Adrenal gland (tissue), 12 donors: ENCODE results near the gene WDFY4. TPM values are rescaled to one million over a fixed set of nuclear protein-coding genes. Genes with fewer than 3 reads are reported as not detected.

Experiments used
- DNase-seq, 7 donors: peaks; one replicate each; pipeline ENCODE4 v3.0.0-alpha.2; 2019 to 2020
- H3K27ac ChIP-seq, 5 donors: fragments of 200-600 bp; sonication (generic) in 4 of 5; 1 replicate in 3 of 5; 2 replicates in 2 of 5; pipeline versions ENCODE4 v1.5.1 to v1.8.0; 2016 to 2020; ENCODE audit warnings: mild to moderate bottlenecking in 1 of 5
- H3K27me3 ChIP-seq: fragments of 200-600 bp; 2 replicates; pipeline ENCODE4 v1.8.0; 2021
- H3K36me3 ChIP-seq, 2 donors: fragments of 200-600 bp; replicated peaks in 1 of 2; 1 replicate in 1 of 2; 2 replicates in 1 of 2; pipeline versions ENCODE4 v1.5.1 to v1.8.0; 2018 to 2022
- H3K4me1 ChIP-seq, 2 donors: fragments of 200-600 bp; replicated peaks in 1 of 2; 1 replicate in 1 of 2; 2 replicates in 1 of 2; pipeline versions ENCODE4 v1.5.1 to v1.8.0; 2018 to 2021
- H3K4me3 ChIP-seq, 4 donors: fragments of 200-600 bp; sonication (generic) in 3 of 4; one replicate each; pipeline ENCODE4 v1.5.1; 2016 to 2018
- H3K9me3 ChIP-seq, 3 donors: fragments of 200-600 bp; sonication (generic) in 1 of 3; replicated peaks in 1 of 3; 1 replicate in 2 of 3; 2 replicates in 1 of 3; pipeline versions ENCODE4 v1.5.1 to v1.8.0; 2016 to 2021
- POLR2A ChIP-seq, 2 donors: fragments of 450-650 bp; IDR thresholded peaks; one replicate each; pipeline ENCODE4 v1.6.1; 2017; ENCODE audit warnings: antibody characterized with exemption in 2 of 2, mild to moderate bottlenecking in 2 of 2, moderate library complexity in 1 of 2
- WGBS, 4 donors: extraction: QIAGEN DNeasy Blood & Tissue Kit in 2 of 4; methylation state at CpG; one replicate each; pipeline versions ENCODE4 v1.1.5 to v1.1.7; 2013 to 2017; 5-methylcytosine and 5-hydroxymethylcytosine counted together
- intact Hi-C, 2 donors: fragments of 100-400 bp; cut with DNase I; formaldehyde crosslinking; loops; one replicate each; pipeline versions ENCODE4 v1.14.1 to v1.15.0; 2022 to 2023
- polyA plus RNA-seq, 3 donors: library from polyadenylated mRNA; stranded (reverse); fragments of 200-250 nt in 2 of 3; fragments of 350-450 nt in 1 of 3; fragmentation: Illumina TruSeq in 1 of 3; extraction: RNeasy Lipid Tissue Mini Kit (QIAGEN cat#74804) in 1 of 3; gene quantifications; one replicate each; pipeline ENCODE4 v1.2.3, GENCODE V29; 2013 to 2014
- total RNA-seq, 9 donors: library from RNA; depleted of rRNA in 4 of 9; stranded (reverse); fragments of >200 nt in 4 of 9; fragments of 120-200 nt in 1 of 9; fragmentation: NEBNext Ultra II Directional in 1 of 9; extraction: Animal tissue kit (Norgen Biotek cat#: 25700) in 1 of 9; gene quantifications; one replicate each; pipeline versions ENCODE4 v1.1.0 to v1.2.4, GENCODE V29; 2013 to 2023
- TF ChIP-seq, protein P1 (sequence below), 6 experiments: fragments of 450-650 bp in 4 of 6; fragments of 200-600 bp in 2 of 6; sonication (generic) in 1 of 6; IDR thresholded peaks; 1 replicate in 5 of 6; 2 replicates in 1 of 6; pipeline versions ENCODE4 v1.5.1 to v1.8.0; 2016 to 2021; ENCODE audit warnings: antibody characterized with exemption in 6 of 6, mild to moderate bottlenecking in 2 of 6, moderate library complexity in 1 of 6
- donor health status: healthy with polysubstance abuse.
- donor health status: Bipolar disorder and iron deficiency.
- donor health status: DM: yes; HTN: yes; CAD: no.
- donor health status: DM: no; HTN: no; CAD: no.
- donor health status: DM: no; HTN: no; CAD: no.
- donor health status: DM: yes; HTN: yes; CAD: no.

Gene WDFY4
- total and polyA plus RNA-seq, 12 donors = 0.61 to 9.9 (median 5.7) TPM

DNA sequence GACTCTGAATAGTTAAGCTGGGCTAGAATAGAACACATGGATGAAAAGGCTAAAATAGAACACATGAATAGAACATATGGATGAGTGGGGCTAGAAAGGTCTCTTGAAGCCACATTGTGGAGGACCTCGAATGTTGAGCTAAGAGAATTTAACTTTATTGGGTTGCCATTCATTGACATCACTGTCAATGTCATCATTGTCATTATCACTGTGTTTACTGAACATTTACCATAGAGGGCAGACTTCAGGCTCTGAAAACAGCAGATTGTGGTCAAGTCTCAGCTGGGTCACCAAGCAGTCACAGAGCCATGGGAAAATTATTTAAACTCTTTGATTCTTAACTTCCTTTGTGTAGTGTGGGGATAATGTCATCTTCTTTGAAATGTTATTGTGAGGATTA is 80.4 kb downstream of the WDFY4 start:
- Histone ChIP-seq H3K27me3 (no peaks in the 10 kb centered on the region), H3K27ac (no peak overlapping the region), H3K4me1 (no peaks in the 10 kb centered on the region), H3K9me3 (no peaks in the 10 kb centered on the region), H3K4me3 (no peak overlapping the region), H3K36me3 (no peaks in the 10 kb centered on the region)
- intact Hi-C loops = no loop called here
- TF ChIP-seq, protein P1, sequence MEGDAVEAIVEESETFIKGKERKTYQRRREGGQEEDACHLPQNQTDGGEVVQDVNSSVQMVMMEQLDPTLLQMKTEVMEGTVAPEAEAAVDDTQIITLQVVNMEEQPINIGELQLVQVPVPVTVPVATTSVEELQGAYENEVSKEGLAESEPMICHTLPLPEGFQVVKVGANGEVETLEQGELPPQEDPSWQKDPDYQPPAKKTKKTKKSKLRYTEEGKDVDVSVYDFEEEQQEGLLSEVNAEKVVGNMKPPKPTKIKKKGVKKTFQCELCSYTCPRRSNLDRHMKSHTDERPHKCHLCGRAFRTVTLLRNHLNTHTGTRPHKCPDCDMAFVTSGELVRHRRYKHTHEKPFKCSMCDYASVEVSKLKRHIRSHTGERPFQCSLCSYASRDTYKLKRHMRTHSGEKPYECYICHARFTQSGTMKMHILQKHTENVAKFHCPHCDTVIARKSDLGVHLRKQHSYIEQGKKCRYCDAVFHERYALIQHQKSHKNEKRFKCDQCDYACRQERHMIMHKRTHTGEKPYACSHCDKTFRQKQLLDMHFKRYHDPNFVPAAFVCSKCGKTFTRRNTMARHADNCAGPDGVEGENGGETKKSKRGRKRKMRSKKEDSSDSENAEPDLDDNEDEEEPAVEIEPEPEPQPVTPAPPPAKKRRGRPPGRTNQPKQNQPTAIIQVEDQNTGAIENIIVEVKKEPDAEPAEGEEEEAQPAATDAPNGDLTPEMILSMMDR (IDR thresholded peaks at IDR 0.05) = no peak
- no peak for TF ChIP-seq POLR2A (IDR thresholded peaks at IDR 0.05)
- WGBS, 4 donors = 64 to 79% (median 69%) methylated on average over 1 of the region's 1 CpG
- no peak for DNase-seq

DNA sequence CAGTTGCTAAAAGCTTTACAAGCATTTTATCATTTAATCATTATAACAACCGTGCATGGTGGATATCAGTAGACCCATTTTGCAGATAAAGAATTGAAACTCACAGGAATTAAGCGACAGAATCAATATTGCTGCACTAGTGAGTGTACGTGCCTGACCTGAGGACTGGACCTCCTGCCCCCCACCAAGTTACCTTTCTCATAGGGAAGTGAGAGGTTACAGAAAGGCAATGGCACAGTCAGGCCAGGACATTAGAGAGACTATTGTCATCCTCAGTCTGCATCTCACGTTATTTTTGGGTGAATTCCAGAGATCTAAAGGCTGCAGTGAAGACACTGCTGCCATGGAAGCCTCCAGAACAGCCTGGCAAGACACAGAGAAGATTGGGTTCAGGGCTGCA is 80.9 kb downstream of the WDFY4 start:
- WGBS, 4 donors = 83 to 90% (median 86%) methylated on average over 4 of the region's 4 CpGs
- intact Hi-C loops = no loop called here
- Histone ChIP-seq H3K27me3 (no peaks in the 10 kb centered on the region), H3K4me1 (no peaks in the 10 kb centered on the region), H3K4me3 (no peak overlapping the region), H3K27ac (no peak overlapping the region), H3K9me3 (no peaks in the 10 kb centered on the region), H3K36me3 (no peaks in the 10 kb centered on the region)
- DNase-seq = no peak
- no peak for TF ChIP-seq POLR2A (IDR thresholded peaks at IDR 0.05)
- TF ChIP-seq, protein P1 (IDR thresholded peaks at IDR 0.05) = no peak

DNA sequence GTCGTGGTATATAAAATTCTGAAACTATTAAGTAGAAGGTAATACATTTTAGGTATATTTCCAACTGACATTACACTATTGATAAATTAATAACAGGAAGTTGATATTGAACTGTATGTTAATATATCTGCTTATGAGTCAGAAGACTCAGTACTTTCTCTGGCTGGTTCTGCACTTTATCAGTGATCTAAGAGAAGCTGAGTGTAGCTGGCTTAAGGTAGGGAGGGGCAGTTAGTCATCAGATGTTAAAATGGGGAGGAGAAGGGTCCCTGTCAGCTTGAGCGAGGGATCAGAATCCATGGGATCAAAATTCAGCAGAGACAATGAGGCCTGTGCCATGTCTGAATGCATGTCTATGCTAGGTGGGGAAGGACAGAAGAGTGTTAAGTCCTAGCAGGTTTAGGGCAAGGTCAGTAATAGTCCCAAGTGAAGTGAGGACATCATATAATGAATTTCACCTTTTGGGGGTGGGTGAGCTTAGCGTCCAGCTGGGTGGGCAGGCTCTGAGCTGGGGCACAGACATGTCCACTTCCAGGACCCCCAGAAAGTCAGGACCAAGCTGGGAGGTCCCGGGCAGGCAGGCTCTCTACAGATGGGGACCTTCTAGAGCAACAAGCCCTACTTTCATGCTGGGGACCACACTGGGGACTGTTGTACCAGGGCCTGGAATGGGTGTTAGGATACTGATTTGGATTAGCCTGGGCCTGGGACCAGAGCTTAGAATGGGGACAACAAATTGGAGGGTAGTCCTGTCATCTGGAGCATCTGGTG is 82.9 kb downstream of the WDFY4 start:
- no peak overlapping the region for H3K4me3 ChIP-seq
- 84 to 92% (median 90%) methylated on average over 3 to 4 of the region's 4 CpGs for WGBS, 4 donors
- intact Hi-C loops = no loop called here
- H3K27ac ChIP-seq = no peak overlapping the region
- no peaks in the 10 kb centered on the region for H3K27me3 ChIP-seq
- H3K36me3 ChIP-seq = no peaks in the 10 kb centered on the region
- no peaks in the 10 kb centered on the region for H3K4me1 ChIP-seq
- TF ChIP-seq POLR2A (IDR thresholded peaks at IDR 0.05) = no peak
- TF ChIP-seq, protein P1 (IDR thresholded peaks at IDR 0.05) = no peak
- DNase-seq = no peak
- no peaks in the 10 kb centered on the region for H3K9me3 ChIP-seq

DNA sequence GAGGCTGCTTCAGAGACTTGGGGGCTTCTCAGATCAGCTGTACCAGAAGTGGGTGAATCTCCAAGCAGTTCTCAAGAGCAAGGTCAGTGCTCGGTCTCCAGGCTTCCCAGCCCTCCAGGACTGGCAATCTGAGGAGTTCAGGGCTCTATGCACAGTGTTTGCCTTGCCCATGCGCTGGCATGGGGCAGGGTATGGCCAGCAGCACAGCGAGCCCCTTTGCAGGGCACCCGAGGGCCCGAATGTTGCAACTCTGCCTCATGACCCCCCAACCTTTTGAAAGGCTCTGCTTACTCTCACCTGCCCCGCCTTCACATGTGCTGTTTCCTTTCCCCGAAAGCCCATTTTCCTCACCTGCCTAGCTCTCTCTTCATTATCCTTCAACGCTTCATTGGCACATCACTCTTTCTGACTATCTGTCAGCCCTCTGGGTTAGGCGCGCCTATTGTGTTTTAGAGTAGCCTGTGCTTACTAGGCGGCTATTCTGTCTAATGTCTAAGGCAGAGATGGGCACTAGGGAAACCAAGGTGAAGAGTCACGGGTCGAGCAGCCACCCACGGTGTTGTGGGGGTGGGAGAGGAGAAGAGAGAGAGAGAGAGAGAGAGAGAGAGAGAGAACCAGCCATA is 83.6 kb downstream of the WDFY4 start:
- 86 to 96% (median 94%) methylated on average over 13 to 14 of the region's 14 CpGs for WGBS, 4 donors
- H3K36me3 ChIP-seq = no peaks in the 10 kb centered on the region
- intact Hi-C loops = no loop called here
- H3K27ac ChIP-seq = no peak overlapping the region
- no peaks in the 10 kb centered on the region for H3K27me3 ChIP-seq
- H3K4me3 ChIP-seq = no peak overlapping the region
- H3K4me1 ChIP-seq = no peaks in the 10 kb centered on the region
- no peaks in the 10 kb centered on the region for H3K9me3 ChIP-seq
- DNase-seq = no peak
- TF ChIP-seq, protein P1 (IDR thresholded peaks at IDR 0.05) = no peak
- no peak for TF ChIP-seq POLR2A (IDR thresholded peaks at IDR 0.05)
